Endothelial cell of umbilical vein (primary cell): ENCODE data around the gene MALT1. TPM values are rescaled to one million over a fixed set of nuclear protein-coding genes. Genes with fewer than 3 reads are reported as not detected.

Experiments
- BruUV-seq: library from RNA; stranded (reverse); fragments of 400-500 nt; replicated peaks from 2 replicates; lab custom pipeline; 2021; lab: Mats Ljungman, UMichigan
- CTCF ChIA-PET: fragments of 300-600, 350-600 bp; sonication (Branson Sonifier 250); formaldehyde crosslinking; loops from one replicate; lab custom pipeline; 2021; ENCODE audit warnings: antibody characterized with exemption, inconsistent platforms; lab: Charles Lee
- POLR2A ChIA-PET: fragments of 300-600, 350-600 bp; sonication (Branson Sonifier 250); formaldehyde crosslinking; loops from one replicate; lab custom pipeline; 2021; ENCODE audit warnings: antibody characterized with exemption, inconsistent platforms; lab: Charles Lee
- DNase-seq: peaks from one replicate; pipeline ENCODE4 v3.0.0-alpha.2; 2011; ENCODE audit warnings: low read depth, low spot score
- FAIRE-seq: peaks from 2 replicates; lab custom pipeline; 2011; peaks lifted over from hg19 to GRCh38; lab: Jason Lieb, UNC
- H2AFZ ChIP-seq: 2 replicates; pipeline ENCODE4 v1.6.0; 2012; ENCODE audit warnings: low read depth, low read length, control low read depth, inconsistent platforms
- H3K27ac ChIP-seq: 2 replicates; pipeline ENCODE4 v1.5.1; 2011; ENCODE audit warnings: low read depth, mild to moderate bottlenecking, control low read depth, low read length, moderate library complexity; ENCODE audit not compliant: insufficient read depth
- H3K27me3 ChIP-seq, 2 experiments: 2 replicates each; pipeline versions ENCODE4 v1.6.0 to v1.6.1; 2011; ENCODE audit warnings: low read length in 2 of 2, mixed read lengths in 1 of 2; ENCODE audit not compliant: control insufficient read depth in 2 of 2, insufficient read depth in 2 of 2
- H3K36me3 ChIP-seq, 2 experiments: 2 replicates in 1 of 2; 3 replicates in 1 of 2; pipeline ENCODE4 v1.5.1; 2011; ENCODE audit warnings: low read length in 2 of 2, mild to moderate bottlenecking in 1 of 2, moderate library complexity in 1 of 2; ENCODE audit not compliant: control insufficient read depth in 2 of 2, insufficient read depth in 2 of 2; ENCODE audit errors: extremely low read depth in 1 of 2
- H3K4me1 ChIP-seq: 3 replicates; pipeline ENCODE4 v1.5.1; 2011; ENCODE audit warnings: mild to moderate bottlenecking, low read length; ENCODE audit not compliant: control insufficient read depth, insufficient read depth; ENCODE audit errors: extremely low read depth
- H3K4me2 ChIP-seq: 2 replicates; pipeline ENCODE4 v1.6.1; 2011; ENCODE audit warnings: low read length, control low read depth, mixed read lengths; ENCODE audit not compliant: insufficient read depth
- H3K4me3 ChIP-seq, 3 experiments: fragments of 200-600 bp in 1 of 3; sonication (generic), shearing (Covaris generic) in 1 of 3; replicated peaks in 1 of 3; 2 replicates each; pipeline ENCODE4 v1.5.1; 2011 to 2016; ENCODE audit warnings: control low read depth in 3 of 3, low read length in 3 of 3, mild to moderate bottlenecking in 2 of 3, inconsistent platforms in 1 of 3, low read depth in 1 of 3, moderate library complexity in 1 of 3; ENCODE audit not compliant: insufficient read depth in 1 of 3
- H3K79me2 ChIP-seq: 2 replicates; pipeline ENCODE4 v1.6.0; 2012; ENCODE audit warnings: low read length, inconsistent platforms; ENCODE audit not compliant: control insufficient read depth, insufficient read depth
- H3K9ac ChIP-seq: replicated peaks from 2 replicates; pipeline ENCODE3; 2011; ENCODE audit warnings: low read length, control low read depth; ENCODE audit not compliant: insufficient read depth; ENCODE audit errors: extremely low read depth
- H3K9me1 ChIP-seq: replicated peaks from 3 replicates; pipeline ENCODE4 v1.6.0; 2011; ENCODE audit warnings: mild to moderate bottlenecking, low read length; ENCODE audit not compliant: control insufficient read depth, insufficient read depth; ENCODE audit errors: extremely low read depth
- H3K9me3 ChIP-seq: replicated peaks from 2 replicates; pipeline ENCODE4 v1.5.1; 2012; ENCODE audit warnings: low read length, inconsistent platforms; ENCODE audit not compliant: control insufficient read depth, insufficient read depth
- H4K20me1 ChIP-seq: replicated peaks from 2 replicates; pipeline ENCODE3; 2011; ENCODE audit warnings: mild to moderate bottlenecking, low read length; ENCODE audit not compliant: control insufficient read depth, insufficient read depth; ENCODE audit errors: extremely low read depth
- EZH2 ChIP-seq: IDR thresholded peaks from 2 replicates; pipeline ENCODE4 v1.6.1; 2012; ENCODE audit warnings: borderline replicate concordance, low read depth, mild to moderate bottlenecking, moderate library complexity, low read length, inconsistent platforms; ENCODE audit not compliant: severe bottlenecking
- FOS ChIP-seq: IDR thresholded peaks from 2 replicates; pipeline ENCODE4 v1.6.1; 2011; ENCODE audit warnings: mild to moderate bottlenecking, low read length, moderate library complexity, borderline replicate concordance; ENCODE audit not compliant: insufficient read depth
- GATA2 ChIP-seq: IDR thresholded peaks from 2 replicates; pipeline ENCODE4 v1.7.0; 2011; ENCODE audit warnings: low read depth, mild to moderate bottlenecking, moderate library complexity, mixed read lengths, low read length; ENCODE audit not compliant: insufficient read length, insufficient read depth
- JUN ChIP-seq: IDR thresholded peaks from 2 replicates; pipeline ENCODE4 v1.6.1; 2011; ENCODE audit warnings: borderline replicate concordance, low read depth; ENCODE audit not compliant: insufficient read length, insufficient read depth
- MYC ChIP-seq: IDR thresholded peaks from one replicate; pipeline ENCODE4 v1.6.1; 2011; ENCODE audit warnings: mild to moderate bottlenecking, low read depth, low read length
- POLR2A ChIP-seq: IDR thresholded peaks from 2 replicates; pipeline ENCODE4 v1.6.1; 2012; ENCODE audit warnings: low read depth, mild to moderate bottlenecking, control low read depth, low read length
- POLR2AphosphoS5 ChIP-seq: IDR thresholded peaks from 2 replicates; pipeline ENCODE4 v1.6.1; 2012; ENCODE audit warnings: low read depth, mild to moderate bottlenecking, control low read depth, low read length, moderate library complexity; ENCODE audit not compliant: insufficient read depth
- dilution Hi-C: fragments of 300-500 bp; cut with MboI; formaldehyde crosslinking; loops from one replicate; pipeline ENCODE4 v1.15.0; 2019; ENCODE audit warnings: low sequenced_read_pairs; ENCODE audit not compliant: extremely low pct_ligation_motif_present
- intact Hi-C: fragments of 100-400 bp; cut with micrococcal nuclease; formaldehyde crosslinking; loops from one replicate; pipeline ENCODE4 v1.10.0; 2022
- polyA plus RNA-seq, 4 experiments: library from polyadenylated mRNA; depleted of rRNA in 3 of 4; stranded (reverse) in 3 of 4; unstranded in 1 of 4; fragments of >200 nt; gene quantifications; 2 replicates each; pipeline versions ENCODE4 v1.2.1 to v1.2.3, GENCODE V29; 2011 to 2012; ENCODE audit warnings: missing spikeins in 1 of 4
- total RNA-seq: library from RNA; stranded (reverse); gene quantifications from 2 replicates; pipeline ENCODE4 v1.2.3, GENCODE V29; 2021
- TF ChIP-seq, protein P1 (sequence below), 2 donors: IDR thresholded peaks; 1 replicate in 1 of 2; 2 replicates in 1 of 2; pipeline ENCODE4 v1.5.1; 2011; ENCODE audit warnings: low read length in 2 of 2, mild to moderate bottlenecking in 2 of 2, moderate library complexity in 2 of 2, control low read depth in 1 of 2, inconsistent platforms in 1 of 2, low read depth in 1 of 2; ENCODE audit not compliant: insufficient read depth in 1 of 2; ENCODE audit errors: extremely low read depth in 1 of 2
- TF ChIP-seq, protein P2 (sequence below): IDR thresholded peaks from 2 replicates; pipeline ENCODE4 v1.6.1; 2011; ENCODE audit not compliant: insufficient read depth, insufficient read length

The MALT1 gene
- total and polyA plus RNA-seq, 2 donors (not counting 3 experiments of a cell fraction or from before 2014, with no cell fraction given), result 2.8 to 5.1 TPM

DNA sequence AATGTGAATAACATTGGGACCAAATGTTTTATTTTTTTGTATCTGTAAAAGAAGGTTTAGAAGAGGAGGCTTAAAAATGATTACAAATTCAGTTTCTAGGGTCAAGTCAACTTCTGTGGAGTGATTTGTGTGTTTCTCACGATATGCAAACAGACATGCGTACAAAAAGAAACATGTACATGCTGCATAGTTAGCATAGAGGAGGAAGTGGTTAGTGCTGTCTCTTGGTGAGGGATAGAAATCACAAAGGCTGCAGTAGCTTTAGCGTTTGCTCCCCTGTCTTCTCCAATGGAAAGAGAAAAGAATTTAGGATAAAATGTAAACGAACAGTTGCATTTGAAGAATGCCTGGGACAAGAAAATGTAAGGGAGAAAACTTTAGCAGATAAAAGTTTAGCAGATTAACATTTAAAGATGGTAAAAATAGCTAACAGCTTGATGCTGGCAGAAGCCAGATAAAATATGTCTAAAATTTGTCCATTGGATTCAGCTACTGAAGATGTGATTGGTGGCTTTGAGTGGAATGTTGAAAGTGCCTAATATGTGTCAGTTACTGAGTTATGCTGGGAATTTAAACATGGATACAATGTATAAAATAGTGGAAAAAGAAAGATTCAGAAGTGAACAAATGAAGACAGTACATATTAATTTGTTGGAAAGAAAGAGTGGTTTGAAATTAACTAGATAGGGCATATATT is 44.9 kb downstream of the MALT1 start:
- Histone ChIP-seq H3K79me2 (no peaks in the 10 kb centered on the region), H3K36me3 (no peaks in the 10 kb centered on the region), H3K9ac (no peak overlapping the region), H3K4me1 (no peaks in the 10 kb centered on the region), H3K9me3 (no peaks in the 10 kb centered on the region), H3K9me1 (no peaks in the 10 kb centered on the region), H4K20me1 (no peaks in the 10 kb centered on the region), H3K27me3 (no peaks in the 10 kb centered on the region), H2AFZ (no peak overlapping the region), H3K27ac (no peak overlapping the region), H3K4me3 (no peak overlapping the region), H3K4me2 (no peak overlapping the region)
- CTCF ChIA-PET, result interaction anchor here (1.0 kb wide), 1 partner anchor 48 kb away, joined by 3 read pairs; no protein-coding TSS in a partner anchor
- intact Hi-C loops (no loop called here), dilution Hi-C loops (no loop called here)
- no peak for FAIRE-seq
- TF ChIP-seq EZH2 (no peak), POLR2AphosphoS5 (no peak), JUN (no peak), GATA2 (no peak), POLR2A (no peak), FOS (no peak), MYC (no peak)
- TF ChIP-seq, protein P1, sequence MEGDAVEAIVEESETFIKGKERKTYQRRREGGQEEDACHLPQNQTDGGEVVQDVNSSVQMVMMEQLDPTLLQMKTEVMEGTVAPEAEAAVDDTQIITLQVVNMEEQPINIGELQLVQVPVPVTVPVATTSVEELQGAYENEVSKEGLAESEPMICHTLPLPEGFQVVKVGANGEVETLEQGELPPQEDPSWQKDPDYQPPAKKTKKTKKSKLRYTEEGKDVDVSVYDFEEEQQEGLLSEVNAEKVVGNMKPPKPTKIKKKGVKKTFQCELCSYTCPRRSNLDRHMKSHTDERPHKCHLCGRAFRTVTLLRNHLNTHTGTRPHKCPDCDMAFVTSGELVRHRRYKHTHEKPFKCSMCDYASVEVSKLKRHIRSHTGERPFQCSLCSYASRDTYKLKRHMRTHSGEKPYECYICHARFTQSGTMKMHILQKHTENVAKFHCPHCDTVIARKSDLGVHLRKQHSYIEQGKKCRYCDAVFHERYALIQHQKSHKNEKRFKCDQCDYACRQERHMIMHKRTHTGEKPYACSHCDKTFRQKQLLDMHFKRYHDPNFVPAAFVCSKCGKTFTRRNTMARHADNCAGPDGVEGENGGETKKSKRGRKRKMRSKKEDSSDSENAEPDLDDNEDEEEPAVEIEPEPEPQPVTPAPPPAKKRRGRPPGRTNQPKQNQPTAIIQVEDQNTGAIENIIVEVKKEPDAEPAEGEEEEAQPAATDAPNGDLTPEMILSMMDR (IDR thresholded peaks at IDR 0.05; ENCODE audit: extremely low read depth in 1 of 2, insufficient read depth in 1 of 2, low read depth in 1 of 2, low read length in 2 of 2), result no peak
- TF ChIP-seq, protein P2, sequence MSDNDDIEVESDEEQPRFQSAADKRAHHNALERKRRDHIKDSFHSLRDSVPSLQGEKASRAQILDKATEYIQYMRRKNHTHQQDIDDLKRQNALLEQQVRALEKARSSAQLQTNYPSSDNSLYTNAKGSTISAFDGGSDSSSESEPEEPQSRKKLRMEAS, result no peak
- DNase-seq, result no peak
- BruUV-seq, result no TSS peak
- POLR2A ChIA-PET, result no interaction called here
